Measurements from ENCODE around the gene SMYD3.

DNA sequence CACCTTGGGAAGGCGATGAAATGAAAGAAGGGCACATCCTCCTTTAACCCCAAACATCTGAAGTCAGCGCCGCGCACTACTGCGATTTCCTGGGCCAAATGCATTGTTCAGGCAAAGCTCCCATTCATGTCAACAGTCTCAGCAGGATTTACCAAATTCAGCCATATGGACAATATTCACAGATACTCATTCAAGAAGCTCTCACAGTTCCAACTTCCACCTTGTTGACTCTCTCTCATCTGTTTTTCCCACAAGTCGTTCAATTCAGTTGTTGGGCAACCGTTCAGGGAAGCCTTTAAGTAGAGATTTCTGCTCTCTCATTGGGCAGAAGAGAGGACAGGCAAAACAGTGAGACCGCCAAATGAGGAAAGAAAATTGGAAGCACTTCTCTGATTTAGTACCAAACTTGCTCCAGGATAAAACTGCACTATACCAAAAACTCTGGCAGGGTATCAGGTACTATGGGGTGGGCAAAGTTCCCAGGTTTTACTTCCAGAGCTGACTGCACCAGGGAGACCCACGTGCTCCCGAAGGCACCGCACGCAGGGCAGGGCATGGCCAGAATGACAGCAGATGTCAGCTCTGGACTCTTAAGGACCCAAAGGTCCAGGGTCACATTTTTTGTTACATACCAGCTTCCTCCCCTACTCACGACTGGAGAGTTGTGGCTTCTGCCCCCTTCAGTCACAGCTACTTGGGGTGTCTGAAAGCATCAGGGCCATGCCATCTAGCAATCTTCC lies 683.5 kb downstream of the SMYD3 start:
- no peak for TF ChIP-seq CTCF (IDR thresholded peaks at IDR 0.05)
- no peak for TF ChIP-seq POLR2A (IDR thresholded peaks at IDR 0.05)
